DND-41 (cell line): ENCODE measurements around the gene SLC2A8.

Experiments
- EZH2 ChIP-seq: IDR thresholded peaks from 3 replicates; pipeline ENCODE4 v1.6.1; 2012; ENCODE audit warnings: borderline replicate concordance, low read depth, mild to moderate bottlenecking, moderate library complexity, low read length, inconsistent platforms; ENCODE audit not compliant: severe bottlenecking
- TF ChIP-seq, protein P1 (sequence below): IDR thresholded peaks from 2 replicates; pipeline ENCODE4 v1.5.1; 2012; ENCODE audit warnings: borderline replicate concordance, low read length, moderate library complexity, mild to moderate bottlenecking; ENCODE audit not compliant: poor library complexity, severe bottlenecking; ENCODE audit errors: extremely low read depth

DNA sequence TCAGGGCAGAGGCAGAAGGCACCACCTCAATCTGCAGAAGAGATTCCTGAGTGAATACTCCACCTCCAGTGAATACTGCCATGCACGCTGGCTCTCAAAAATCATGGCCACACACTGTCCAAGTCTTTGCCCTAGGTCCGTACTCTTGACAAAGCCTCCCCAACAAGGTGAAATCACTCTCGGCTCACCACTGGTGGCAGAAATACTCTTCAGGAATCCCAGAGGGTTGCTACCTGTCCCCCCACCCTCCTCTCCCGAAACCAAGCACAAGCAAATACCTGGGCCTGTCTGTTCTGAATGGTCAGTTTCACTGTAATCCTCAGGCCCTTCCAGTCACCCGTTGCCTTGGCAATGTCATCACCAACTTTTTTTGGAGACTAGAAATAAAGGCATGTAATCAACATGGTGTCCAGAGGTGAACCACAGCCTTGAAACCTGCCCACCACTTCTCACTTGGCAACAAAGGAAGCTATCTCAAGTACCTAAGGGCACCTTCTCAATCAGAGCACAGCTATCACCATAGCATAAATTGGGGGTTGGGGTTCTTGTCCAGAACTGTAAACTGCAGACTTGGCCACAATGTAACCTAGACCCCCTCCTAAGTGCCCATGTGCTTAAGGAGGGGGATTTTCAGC, 52.5 kb downstream of the SLC2A8 start:
- TF ChIP-seq, protein P1, sequence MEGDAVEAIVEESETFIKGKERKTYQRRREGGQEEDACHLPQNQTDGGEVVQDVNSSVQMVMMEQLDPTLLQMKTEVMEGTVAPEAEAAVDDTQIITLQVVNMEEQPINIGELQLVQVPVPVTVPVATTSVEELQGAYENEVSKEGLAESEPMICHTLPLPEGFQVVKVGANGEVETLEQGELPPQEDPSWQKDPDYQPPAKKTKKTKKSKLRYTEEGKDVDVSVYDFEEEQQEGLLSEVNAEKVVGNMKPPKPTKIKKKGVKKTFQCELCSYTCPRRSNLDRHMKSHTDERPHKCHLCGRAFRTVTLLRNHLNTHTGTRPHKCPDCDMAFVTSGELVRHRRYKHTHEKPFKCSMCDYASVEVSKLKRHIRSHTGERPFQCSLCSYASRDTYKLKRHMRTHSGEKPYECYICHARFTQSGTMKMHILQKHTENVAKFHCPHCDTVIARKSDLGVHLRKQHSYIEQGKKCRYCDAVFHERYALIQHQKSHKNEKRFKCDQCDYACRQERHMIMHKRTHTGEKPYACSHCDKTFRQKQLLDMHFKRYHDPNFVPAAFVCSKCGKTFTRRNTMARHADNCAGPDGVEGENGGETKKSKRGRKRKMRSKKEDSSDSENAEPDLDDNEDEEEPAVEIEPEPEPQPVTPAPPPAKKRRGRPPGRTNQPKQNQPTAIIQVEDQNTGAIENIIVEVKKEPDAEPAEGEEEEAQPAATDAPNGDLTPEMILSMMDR, result no peak
- no peak for TF ChIP-seq EZH2
